Amygdala (tissue), 56 donors: ENCODE results near the gene EPHB2.
"Not testable (repeated sequence)": the region's sequence is repeated elsewhere in the genome, so short reads cannot be mapped to it uniquely, and the experiment has no call there.

ENCODE experiments used
- DNase-seq, 56 donors: peaks; one replicate each; lab custom pipeline; 2025; lab: John Stamatoyannopoulos, UW

The EPHB2 gene

GRCh38 chr1:22688466-22688865, 22.2 kb upstream of the EPHB2 start:
- DNase-seq, result no peak

- DNase-seq, result peak in 1 of 56 donors; percentile 9
Measured at GRCh38 chr1:22689505-22689904, 21.1 kb upstream of the EPHB2 start.

GRCh38 chr1:22691031-22691753, 19.4 kb upstream of the EPHB2 start:
- no peak for DNase-seq

- no peak for DNase-seq
Measured at GRCh38 chr1:22694172-22694571, 16.5 kb upstream of the EPHB2 start.

GRCh38 chr1:22696610-22697009, 14.0 kb upstream of the EPHB2 start:
- DNase-seq, result no peak

GRCh38 chr1:22697980-22698379, 12.7 kb upstream of the EPHB2 start:
- DNase-seq, result no peak

- DNase-seq, result no peak
Measured at GRCh38 chr1:22699681-22700520, 10.7 kb upstream of the EPHB2 start.

GRCh38 chr1:22702296-22703085, 8.1 kb upstream of the EPHB2 start:
- no peak for DNase-seq

- peak in 54 of 56 donors; percentile 9 to 91 (median 72) for DNase-seq
Measured at GRCh38 chr1:22704440-22705067, 6.1 kb upstream of the EPHB2 start.

- no peak for DNase-seq
Measured at GRCh38 chr1:22705586-22705985, 5.1 kb upstream of the EPHB2 start.

GRCh38 chr1:22706100-22706499, 4.5 kb upstream of the EPHB2 start:
- DNase-seq, result not testable (repeated sequence)

- DNase-seq, result no peak
Measured at GRCh38 chr1:22708777-22709176, 1.9 kb upstream of the EPHB2 start.

- DNase-seq, result no peak
Measured at GRCh38 chr1:22709227-22709626, 1.4 kb upstream of the EPHB2 start.

GRCh38 chr1:22709891-22710700, 543 bp upstream of the EPHB2 start:
- peak in 40 of 56 donors; percentile 13 to 79 (median 54) for DNase-seq

GRCh38 chr1:22711071-22711470, 432 bp downstream of the EPHB2 start:
- no peak for DNase-seq

- DNase-seq, result peak in 1 of 56 donors; percentile 11
Measured at GRCh38 chr1:22711591-22712501, 1.2 kb downstream of the EPHB2 start.

- DNase-seq, result peak in 1 of 56 donors; percentile 10
Measured at GRCh38 chr1:22712502-22713271, 2.0 kb downstream of the EPHB2 start.

- no peak for DNase-seq
Measured at GRCh38 chr1:22714455-22714854, 3.8 kb downstream of the EPHB2 start.
